ENCODE measurements around the gene ULK3. TPM values are rescaled to one million over a fixed set of nuclear protein-coding genes. Genes with fewer than 3 reads are reported as not detected.

The ULK3 gene
- total and polyA plus RNA-seq, 11 donors: 22.6 to 39.3 (median 29.3) TPM

DNA sequence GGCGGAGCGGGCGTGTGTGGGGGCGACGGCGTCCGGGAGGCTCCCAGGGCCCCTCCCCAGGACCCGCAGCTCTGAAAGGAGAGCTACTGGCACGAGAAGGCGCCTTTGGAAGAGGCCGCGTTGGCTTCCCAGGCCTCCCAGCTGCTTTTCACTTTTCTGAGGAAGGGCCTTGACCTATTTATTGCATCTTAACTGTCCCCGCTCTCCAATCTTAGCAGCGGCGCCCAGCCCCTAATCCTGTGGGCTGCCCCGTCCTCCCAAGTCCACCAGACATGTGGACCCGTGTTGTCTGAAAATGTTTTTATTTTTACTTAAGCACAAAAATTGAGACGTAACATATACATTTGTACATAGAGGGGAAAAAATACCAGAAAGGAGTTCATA is 481 bp upstream of the ULK3 start:
- intact Hi-C loops (cut with DNase I): loop anchor here in 7 of 10 donors (1.0 to 10.0 kb wide), 9 partner anchors 51 to 226 kb away; partner anchors contain the start of genes FAM219B (in 2 of the 7), CLK3 (in 1 of the 7) and MPI (in 1 of the 7)
- peak overlapping the region; percentile 70 to 99 (median 94) for H3K4me3 ChIP-seq
- H3K27me3 ChIP-seq: no peaks in the 10 kb centered on the region
- peaks cover 0 to 38% (median 22%) of the 10 kb centered on the region in 12 donors for H3K4me1 ChIP-seq
- no peak for TF ChIP-seq POLR2A (IDR thresholded peaks at IDR 0.05)
- peak in 3 of 12 donors; percentile 1 to 30 (median 5) for TF ChIP-seq CTCF (IDR thresholded peaks at IDR 0.05)
- DNase-seq (peak in 1 of 5 donors; percentile 32), ATAC-seq (no peak)
- peaks cover 0 to 59% (median 46%) of the 10 kb centered on the region in 9 donors for H3K36me3 ChIP-seq
- H3K9me3 ChIP-seq: no peaks in the 10 kb centered on the region
- H3K27ac ChIP-seq: peak overlapping the region; percentile 81 to 93 (median 90)
- 14 to 18% (median 16%) methylated on average over 14 to 18 of the region's 18 CpGs for WGBS, 4 donors

DNA sequence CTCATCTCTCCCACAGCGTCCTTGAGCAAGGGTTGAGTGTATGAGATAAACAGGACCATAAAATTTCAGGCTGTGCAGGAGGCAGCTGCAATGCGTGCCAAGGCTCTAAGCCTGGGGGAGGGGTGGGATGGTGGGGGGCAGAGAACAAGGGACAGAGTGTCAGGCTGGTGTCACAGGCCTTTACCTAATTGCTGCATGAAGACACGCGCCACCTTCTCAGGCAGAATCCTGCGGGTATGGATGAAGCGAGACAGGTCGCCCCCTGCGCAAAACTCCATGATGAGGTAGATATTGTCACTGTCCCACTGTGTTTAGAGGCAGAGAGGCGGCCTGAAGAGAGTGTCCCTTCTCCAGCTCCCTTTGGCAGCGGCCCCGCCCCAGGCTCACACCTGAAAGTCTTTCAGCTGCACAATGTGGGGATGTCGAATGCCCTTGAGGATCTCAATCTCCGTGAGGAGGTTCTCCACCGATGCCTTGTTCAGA is 1.0 kb downstream of the ULK3 start:
- 83 to 91% (median 89%) methylated on average over 14 of the region's 14 CpGs for WGBS, 4 donors
- peaks cover 0 to 38% (median 20%) of the 10 kb centered on the region in 12 donors for H3K4me1 ChIP-seq
- H3K27ac ChIP-seq: peak overlapping the region in 6 of 12 donors; percentile 87 to 93 (median 92)
- H3K4me3 ChIP-seq: peak overlapping the region in 11 of 12 donors; percentile 74 to 99 (median 94)
- intact Hi-C loops (cut with DNase I): loop anchor here in 7 of 10 donors (2.0 to 10.0 kb wide), 8 partner anchors 53 to 225 kb away; partner anchors contain the start of genes FAM219B (in 2 of the 7), CLK3 (in 1 of the 7) and MPI (in 1 of the 7)
- no peaks in the 10 kb centered on the region for H3K9me3 ChIP-seq
- peaks cover 0 to 52% (median 34%) of the 10 kb centered on the region in 9 donors for H3K36me3 ChIP-seq
- no peaks in the 10 kb centered on the region for H3K27me3 ChIP-seq
- DNase-seq (no peak), ATAC-seq (no peak)
- TF ChIP-seq CTCF (IDR thresholded peaks at IDR 0.05) (no peak), POLR2A (IDR thresholded peaks at IDR 0.05) (no peak)

- WGBS, 4 donors: 88 to 94% (median 91%) methylated on average over 8 to 9 of the region's 9 CpGs
- Histone ChIP-seq H3K27me3 (no peaks in the 10 kb centered on the region), H3K27ac (no peak overlapping the region), H3K4me3 (no peak overlapping the region), H3K4me1 (peaks cover 0 to 38% (median 20%) of the 10 kb centered on the region in 12 donors), H3K36me3 (peaks cover 0 to 57% (median 32%) of the 10 kb centered on the region in 9 donors), H3K9me3 (no peaks in the 10 kb centered on the region)
- intact Hi-C loops (cut with DNase I): loop anchor here in 6 of 10 donors (5.0 to 10.0 kb wide), 6 partner anchors 54 to 224 kb away; partner anchors contain the start of genes FAM219B (in 2 of the 6), CLK3 (in 1 of the 6) and MPI (in 1 of the 6)
- no peak for TF ChIP-seq POLR2A (IDR thresholded peaks at IDR 0.05)
- TF ChIP-seq CTCF (IDR thresholded peaks at IDR 0.05): no peak
- no peak for DNase-seq
- no peak for ATAC-seq
These were observed 1.8 kb downstream of the ULK3 start for GRCh38 chr15:74840851-74841775.

Measured in heart left ventricle (tissue), 16 donors.